Activated CD8-positive, alpha-beta memory T cell treated with anti-CD3 and anti-CD28 coated beads, Interleukin-2, amount 50 U/mL, for 48 hours (primary cell): ENCODE measurements around the gene FGGY.
"Not testable (repeated sequence)": the region's sequence is repeated elsewhere in the genome, so short reads cannot be mapped to it uniquely, and the experiment has no call there.

Experiments used
- DNase-seq: peaks from one replicate; pipeline ENCODE4 v3.0.0-alpha.2; 2020

FGGY gene

DNA sequence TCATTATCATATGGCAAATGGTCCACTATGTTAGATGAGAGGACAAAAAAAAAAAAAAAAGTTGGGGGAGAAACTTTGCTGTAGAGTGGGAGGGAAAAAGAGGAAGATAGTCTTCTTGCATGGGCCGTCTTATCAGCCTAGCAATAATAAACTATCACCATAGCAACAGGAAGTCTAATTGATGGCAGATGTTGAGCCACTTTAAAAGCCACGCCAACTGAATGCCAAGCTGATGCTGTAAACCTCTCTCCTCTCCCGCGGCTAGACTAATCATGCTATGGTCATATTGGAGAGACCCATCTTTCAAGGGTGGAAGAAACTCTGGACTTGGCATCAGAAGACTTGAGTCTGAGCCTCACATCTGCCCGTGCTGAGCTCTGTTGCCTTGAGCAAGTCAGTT lies 395.7 kb downstream of the FGGY start:
- no peak for DNase-seq

DNA sequence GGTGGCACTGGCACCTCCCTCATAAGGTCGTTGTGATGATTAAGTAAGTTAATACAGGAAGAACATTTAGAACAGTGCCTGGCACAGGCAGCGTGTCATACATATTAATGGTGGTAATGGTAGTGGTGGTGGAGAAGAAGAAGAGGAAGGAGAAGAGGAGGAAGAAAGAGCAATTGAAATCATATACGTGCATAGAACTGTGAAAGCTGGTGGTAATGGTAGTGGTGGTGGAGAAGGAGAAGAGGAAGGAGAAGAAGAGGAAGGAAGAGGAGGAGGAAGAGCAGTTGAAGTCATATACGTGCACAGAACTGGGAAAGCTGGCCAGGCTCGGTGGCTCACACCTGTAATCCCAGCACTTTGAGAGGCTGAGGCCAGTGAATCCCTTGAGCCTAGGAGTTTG lies 396.5 kb downstream of the FGGY start:
- DNase-seq = no peak

DNA sequence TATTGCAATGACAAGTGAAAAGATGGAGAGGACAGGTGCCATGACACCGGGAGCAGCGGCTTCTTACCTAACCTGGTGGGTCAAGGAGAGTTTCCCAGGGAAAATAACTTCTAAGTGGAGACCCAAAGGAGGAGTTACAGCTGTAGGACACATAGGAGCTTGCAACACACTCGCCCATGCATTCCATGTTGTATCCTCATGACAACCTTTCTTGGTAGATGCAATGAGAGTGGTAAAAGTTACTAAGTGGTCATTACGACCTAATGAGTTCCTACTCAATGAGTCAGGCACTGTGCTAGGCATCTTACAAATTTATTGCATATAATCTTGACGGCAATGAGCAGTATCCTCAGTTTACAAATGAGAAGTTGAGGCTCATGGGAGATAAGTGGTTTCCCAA lies 398.4 kb downstream of the FGGY start:
- DNase-seq = no peak

DNA sequence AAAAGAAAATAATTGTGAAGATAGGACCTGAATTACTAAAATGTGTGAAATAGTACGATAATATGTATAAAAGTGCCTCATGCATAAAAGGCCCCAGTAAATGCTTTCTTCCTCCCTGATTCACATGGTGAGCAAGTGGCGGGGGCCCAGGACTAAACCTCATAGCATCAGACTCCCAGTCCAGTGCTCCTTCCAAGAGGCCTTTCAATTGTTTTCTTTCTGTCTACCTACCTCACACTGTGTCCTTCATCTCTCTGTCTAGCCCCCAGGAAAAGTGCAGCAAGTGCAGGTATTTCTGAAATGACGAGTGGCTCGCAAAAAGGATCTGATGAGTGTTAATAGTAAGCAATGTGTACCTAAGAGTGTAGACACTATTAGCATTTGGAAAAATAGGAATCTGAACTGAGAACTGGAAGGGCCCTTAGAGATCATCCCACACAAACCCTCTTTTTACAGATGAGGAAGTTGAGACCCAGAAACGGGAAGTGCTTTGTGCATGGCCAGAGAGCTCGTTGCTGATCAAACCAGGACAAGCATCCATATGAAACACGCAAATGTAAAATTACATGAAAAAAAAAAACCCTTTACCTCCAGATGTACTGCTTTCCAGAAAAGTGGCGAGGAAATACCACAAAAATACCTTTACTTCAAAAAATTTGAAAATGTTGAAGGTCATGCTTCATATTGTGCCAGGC lies 399.7 kb downstream of the FGGY start:
- no peak for DNase-seq

DNA sequence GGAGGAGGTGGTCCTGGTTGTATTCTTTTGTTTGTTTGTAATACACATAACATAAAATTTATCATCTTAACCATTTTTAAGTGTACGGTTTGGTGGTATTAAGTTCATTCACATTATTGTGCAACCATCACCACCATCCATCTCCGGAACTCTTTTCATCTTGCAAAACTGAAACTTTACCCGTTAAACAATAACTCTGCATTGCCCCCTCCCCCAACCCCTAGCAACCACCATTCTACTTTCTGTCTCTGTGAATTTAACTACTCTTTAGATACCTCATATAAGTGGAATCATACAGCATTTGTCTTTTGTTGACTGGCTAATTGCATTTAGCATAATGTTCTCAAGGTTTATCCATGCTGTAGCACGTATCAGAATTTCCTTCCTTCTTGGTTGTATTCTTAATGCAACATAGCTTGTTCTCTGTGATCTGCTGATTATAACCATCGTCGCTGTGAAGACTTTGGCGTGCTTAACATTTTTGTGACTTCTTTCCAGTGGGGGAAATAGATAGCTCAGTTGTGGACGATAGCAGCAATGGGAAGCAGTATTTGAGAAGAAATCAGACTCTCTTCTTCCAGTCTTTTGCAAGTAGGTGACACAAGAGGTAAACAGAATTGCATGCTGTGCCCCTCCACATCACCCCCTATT lies 400.4 kb downstream of the FGGY start:
- DNase-seq = no peak

DNA sequence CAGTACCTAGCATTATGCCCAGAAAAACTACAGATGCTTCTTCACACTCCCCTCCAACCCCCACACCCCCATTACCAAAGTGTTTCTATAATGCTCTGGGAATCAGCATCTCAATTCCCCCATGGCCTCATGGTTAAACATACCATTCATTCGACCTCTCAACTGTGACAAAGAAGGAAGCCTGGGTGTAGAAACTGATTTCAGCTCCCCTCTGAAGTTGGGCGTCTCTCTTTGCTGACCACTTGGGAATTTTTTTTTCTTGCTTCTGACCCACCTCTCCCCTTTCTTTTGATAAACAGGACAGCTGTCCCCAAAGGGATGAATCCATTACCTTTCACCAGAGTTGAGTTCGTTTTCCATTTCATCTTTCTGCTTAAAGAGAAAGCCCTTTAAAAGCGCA lies 401.5 kb downstream of the FGGY start:
- DNase-seq = no peak

DNA sequence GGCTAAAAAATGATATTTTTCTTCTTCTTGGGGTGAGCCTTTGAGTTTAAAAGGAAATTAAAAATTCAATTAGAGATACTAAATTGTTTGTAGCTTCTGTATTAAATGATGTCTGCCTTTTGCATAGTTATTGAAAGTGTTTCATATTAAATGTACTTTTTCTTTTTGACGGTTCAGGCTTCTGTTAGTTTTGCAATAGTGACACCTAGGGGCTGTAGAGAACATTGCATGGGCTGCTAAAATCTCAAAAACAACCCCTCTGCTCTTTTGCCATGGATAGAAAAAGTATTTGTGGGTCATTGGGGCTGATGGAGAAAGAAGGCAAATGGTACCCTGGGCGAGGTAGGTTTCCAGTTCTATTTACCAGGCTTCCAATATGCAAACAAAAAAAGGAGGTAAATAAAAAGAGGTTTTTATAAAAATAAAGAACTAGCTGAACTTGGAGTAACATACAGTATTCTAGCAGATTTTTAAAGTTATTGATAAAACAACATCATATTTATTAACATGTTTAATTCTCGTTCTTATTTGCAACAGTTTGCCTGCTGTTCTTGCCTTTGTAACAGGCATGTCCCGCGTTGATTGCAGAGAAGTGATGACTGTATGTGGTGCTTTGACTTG lies 402.4 kb downstream of the FGGY start:
- no peak for DNase-seq

DNA sequence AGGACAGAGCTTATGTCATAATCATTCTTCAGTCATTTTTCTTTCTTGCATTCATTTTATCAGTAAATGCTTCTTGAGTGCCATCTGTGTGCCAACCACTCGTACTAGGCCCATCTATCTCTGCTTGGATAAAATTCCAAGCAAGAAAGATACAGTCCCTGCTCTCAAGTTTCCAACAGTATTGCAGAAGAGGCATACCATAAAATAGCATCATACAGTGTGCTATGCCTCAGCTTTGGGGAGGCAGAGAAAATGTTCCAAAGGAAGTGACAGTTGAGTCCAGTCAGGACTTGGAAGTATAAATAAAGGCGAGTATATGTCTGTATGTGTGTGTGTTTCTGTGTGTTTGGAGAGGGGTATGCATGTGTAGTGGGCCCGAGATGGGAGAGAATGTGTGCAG lies 404.5 kb downstream of the FGGY start:
- DNase-seq = no peak

DNA sequence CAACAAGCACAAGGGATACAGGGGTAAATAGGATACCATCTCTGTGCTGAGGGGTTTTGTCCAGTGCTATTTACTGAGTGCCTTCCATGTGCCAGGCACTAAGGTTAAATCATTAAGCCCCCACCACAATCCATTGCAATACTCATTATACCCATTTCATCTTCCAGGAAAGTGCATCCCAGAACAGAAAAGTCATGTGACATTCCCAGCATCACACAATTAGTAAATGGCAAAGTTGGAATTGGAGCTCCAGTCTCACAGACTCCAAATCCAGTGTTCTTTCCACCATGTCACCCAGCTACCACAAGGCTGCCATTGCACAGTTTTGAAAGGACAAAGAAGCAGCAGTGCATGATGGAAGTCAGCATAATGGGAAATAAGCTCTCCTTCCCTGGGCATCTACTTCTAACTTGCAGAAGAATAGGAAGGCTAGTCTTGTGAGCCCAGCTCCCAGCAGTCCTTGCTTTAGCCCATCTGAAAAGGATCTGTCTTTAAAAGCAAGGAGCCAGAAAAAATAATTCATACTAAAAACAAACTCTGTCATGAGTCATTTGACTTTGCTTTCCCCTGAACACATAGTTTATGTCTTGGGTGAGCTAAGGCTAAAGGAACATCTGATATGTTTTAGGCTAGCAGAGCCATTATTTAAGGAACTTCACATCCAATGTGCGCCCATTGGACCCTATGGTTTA lies 406.5 kb downstream of the FGGY start:
- no peak for DNase-seq

DNA sequence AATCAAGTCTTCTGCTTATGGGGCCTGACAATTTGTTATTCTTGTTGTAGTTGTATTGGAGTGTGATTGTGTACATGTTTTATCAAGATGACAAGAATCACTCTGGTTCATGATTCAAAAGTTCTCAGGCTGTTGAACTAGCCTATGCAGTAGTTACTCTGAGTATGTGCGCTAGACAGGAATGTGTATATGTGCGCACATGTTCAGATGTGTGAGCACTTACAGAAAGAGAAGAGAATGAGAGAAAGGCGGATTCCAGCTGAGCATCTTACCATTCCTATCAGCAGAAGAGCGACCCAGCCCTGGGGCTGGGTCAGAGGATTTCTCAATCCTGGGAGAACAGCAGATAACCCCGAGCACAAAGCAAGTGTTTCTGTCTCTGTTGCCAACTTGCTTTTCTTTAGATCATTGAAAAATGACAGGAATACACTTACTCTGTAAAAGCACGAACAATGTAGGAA lies 407.1 kb downstream of the FGGY start:
- no peak for DNase-seq

DNA sequence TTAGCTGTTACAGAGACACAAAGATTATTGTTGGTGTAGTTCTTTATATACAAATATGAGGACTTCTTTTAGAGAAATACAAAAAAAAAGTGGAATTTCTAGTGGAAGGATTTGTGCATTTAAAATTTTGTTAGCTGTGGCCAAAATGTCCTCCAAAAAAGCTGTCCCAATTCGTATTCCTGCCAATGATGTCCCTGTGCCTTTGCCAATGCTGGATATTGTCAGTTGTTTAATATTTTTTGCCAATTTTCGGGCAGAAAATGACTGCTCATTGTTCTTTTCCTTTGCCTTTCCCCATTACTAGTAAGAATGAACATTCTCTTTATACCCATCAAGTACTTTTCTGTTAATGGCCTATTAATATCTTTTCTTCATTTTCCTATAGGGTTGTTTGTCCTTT lies 407.8 kb downstream of the FGGY start:
- no peak for DNase-seq

DNA sequence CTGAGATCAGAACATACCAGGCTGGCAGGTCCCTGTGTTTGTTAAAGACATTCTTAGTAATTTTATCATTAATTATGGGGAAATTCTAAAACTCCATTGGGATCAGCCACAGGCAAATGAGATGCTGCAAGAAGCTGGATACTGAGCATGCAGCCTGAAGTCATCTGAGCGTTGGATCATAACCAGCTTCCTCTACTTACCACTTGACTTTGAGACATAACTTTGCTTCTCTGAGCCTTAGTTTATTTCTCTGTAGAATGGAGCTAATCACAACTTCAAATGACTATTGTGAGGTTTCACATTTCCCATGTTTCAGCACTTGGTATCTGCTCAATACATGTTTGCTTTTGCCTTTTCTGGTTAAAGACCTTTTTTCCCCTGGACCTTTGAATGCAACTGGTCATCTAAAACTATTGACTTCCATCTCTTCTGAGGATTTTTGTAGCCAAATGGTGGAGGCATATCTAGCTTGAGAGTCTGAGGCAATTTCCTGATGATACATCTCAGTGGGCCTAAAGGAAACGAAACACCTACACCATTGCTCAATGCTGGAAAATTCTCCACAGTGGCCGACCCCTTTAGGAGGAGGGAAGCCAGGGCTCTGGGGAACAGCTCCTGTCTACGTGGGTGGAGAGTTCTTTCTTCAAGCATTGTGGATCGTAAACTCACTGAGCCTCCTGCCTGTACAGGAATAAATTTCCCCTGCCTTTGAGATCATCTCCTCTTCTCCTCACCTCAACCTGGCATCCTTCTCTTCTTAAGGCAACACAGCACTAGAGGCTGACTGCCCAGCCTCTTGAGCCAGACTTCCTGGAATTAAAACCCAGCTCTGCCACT lies 408.8 kb downstream of the FGGY start:
- DNase-seq = no peak

DNA sequence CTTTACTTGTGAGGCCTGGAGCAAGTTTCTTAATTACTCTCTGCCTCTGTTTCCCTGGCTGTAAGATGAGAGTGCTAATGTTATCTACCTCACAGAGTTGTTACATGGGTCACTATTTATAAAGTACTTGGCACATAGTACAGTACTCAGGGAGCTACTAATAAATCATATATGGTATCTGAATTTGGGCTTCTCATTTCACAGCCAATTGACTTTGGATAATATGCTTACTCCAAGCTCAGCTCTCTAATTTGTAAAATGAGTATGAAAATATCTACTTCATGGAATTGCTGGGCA lies 409.4 kb downstream of the FGGY start:
- no peak for DNase-seq

DNA sequence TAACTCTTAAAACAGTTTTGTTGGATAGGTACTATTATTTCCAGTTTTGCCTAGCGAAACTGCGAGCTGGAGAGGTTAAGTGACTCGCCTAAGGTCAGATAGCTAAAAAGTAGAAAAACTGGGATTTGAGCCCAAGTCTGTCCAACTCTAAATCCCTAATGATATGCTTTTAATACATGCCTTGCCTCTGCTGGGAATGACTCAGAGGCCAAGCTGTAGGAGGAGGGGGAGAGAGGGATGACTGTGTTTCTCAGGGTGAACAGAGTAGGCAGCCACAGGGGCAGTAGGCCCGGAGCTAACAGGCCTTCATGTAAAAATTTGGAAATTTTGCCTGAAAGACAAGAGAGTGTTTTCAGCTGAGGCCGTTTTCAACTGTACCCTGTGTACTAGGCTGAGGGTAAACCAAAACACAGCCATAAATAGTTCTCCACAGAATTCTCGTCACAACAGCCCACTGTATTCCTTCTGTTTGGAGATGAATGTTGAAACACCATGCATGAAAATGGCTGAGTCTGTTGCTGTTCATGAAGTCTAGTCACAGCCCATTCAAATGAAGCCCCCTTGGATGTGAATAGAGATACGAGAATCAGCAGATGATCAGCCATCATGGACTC lies 410.4 kb downstream of the FGGY start:
- DNase-seq = no peak

DNA sequence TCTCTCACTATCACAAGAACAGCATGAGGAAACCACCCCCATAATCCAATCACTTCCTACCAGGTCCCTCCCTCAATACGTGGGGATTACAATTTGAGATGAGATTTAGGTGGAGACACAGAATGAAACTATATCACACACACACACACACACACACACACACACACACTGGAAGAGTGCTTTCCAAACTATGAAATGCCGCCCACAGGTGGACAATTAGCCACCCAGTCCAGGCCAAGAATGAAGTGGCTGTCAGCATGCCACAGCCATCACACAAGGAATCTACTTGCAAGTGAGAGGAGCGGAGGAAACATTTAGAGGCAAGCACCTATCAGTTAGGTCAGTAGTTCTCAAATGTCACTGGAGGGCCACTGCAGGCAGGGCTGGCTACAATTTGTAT lies 412.4 kb downstream of the FGGY start:
- no peak for DNase-seq

DNA sequence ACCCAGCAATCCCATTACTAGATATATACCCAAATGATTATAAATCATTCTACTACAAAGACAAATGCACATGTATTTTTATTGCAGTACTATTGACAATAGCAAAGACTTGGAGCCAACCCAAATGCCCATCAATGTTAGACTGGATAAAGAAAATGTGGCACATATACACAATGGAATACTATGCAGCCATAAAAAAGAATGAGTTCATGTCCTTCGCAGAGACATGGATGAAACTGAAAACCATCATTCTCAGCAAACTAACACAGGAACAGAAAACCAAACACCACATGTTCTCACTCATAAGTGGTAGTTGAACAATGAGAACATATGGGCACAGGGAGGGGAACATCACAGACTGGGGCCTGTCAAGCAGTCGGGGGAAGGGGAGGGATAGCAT lies 414.0 kb downstream of the FGGY start:
- DNase-seq = not testable (repeated sequence)

DNA sequence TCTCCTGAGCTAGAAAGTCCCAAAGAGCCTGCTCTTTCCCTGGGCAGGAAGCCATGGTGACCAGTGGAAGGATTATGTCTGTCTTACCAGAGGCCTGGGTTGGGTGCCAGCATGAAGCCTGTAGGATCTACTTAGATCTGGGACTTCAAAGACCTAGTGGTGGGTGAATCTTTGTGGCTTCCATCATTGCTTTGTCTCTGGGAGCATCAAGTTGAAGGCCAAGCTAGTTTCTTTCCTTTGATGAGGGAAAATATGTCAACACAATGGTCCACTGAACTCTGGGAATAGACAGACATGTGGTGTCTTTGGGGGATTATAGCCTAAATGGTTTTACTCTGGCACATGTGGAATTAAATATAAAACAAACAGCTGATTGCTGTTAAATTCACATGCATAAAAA lies 417.3 kb downstream of the FGGY start:
- DNase-seq = no peak

DNA sequence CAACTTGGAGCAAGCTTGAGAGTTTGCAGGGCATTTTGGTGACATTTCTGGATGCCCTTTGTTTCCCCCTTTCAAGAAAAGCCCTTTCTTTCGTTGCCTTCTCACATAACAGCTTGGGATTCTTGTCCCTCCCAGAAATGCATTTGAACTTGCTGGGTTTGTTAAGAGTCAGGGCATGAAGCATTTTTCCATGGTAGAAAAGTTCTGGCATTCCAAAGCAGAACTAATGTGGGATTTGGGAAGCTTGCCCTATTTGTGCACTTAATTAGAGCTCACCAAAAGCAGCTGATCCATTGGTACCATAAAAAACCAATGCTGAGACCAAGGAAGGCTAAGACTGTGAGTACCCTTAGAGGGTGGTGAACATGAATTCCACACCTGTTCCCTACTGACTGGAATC lies 418.1 kb downstream of the FGGY start:
- no peak for DNase-seq

DNA sequence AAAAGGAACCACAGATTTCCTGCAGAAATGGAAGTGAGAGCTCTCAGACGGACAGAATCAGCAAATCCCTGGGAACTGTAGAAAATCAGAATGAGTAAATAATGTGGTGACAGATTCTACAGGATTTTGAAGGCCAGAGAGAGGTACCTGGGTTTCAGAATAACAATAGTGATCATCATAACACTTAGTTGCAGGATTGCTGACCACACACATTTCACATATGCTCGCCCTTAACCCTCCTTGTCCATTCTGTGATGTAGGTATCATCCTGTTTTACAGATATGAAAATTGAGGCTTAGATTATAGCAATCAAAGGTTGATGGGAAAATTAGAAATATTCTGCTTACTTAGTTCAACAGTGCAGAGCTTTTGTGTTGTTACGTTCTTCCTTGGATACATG lies 419.9 kb downstream of the FGGY start:
- DNase-seq = no peak

DNA sequence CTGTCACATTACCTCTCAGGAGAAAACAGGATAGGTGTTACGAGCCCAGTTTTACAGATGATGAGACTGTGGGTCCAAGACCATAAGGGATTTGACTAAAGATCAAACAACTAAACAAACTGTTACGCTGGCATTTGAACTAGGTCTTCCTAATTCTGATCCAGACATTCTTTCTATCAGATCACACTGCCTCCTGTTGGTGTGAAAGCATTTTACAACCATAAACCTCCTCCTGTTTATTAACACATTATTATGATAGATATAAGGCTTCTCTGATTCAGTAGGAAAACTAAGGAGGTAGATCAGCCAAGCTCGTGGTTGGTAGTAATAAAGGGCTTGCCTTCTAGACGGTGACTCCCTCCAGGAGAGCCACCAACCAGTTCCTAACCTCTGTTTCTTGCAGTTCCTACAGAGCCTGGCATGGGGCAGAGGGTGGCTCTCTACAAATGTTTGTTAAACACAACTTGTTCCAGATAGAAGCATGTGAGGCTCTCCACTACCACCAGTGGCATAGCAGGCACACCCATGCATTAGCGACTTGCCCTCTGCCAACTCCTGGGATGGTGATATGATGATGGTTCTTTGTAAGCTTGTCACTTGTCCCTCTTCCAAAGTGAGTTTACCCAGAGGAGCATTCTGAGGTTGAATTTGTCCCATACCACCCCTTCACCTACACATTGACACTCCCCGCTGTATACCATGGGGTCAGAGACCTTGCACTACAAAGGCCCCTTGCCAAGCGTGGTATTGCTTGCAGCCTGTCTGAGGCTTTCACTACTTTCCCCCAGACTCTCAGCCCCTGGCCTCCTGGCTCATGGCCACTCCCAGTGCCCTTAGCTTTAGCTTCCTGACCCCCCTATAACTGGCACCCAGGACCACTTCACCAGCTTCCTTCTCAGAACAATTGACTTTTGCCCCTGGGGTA lies 421.4 kb downstream of the FGGY start:
- DNase-seq = no peak

DNA sequence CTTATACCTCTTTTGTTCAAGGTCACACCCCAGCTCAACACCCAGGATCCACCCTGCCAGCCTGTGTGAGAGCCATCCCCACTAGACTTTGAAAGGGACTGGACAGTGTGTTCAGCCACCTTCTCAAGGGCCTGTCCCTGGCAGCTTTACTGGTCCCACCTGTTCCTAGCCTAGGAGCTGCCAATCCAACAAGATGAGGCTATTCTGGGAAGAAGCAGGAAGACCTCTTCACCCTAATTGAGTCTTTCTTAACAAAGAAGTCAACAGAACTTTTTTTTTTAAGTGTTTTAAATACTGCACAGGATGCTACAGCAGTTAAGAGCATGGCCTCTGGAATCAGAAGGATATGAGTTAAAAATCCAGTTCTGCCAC lies 422.1 kb downstream of the FGGY start:
- no peak for DNase-seq
